ENCODE data around the gene CASQ1.

The CASQ1 gene

DNA sequence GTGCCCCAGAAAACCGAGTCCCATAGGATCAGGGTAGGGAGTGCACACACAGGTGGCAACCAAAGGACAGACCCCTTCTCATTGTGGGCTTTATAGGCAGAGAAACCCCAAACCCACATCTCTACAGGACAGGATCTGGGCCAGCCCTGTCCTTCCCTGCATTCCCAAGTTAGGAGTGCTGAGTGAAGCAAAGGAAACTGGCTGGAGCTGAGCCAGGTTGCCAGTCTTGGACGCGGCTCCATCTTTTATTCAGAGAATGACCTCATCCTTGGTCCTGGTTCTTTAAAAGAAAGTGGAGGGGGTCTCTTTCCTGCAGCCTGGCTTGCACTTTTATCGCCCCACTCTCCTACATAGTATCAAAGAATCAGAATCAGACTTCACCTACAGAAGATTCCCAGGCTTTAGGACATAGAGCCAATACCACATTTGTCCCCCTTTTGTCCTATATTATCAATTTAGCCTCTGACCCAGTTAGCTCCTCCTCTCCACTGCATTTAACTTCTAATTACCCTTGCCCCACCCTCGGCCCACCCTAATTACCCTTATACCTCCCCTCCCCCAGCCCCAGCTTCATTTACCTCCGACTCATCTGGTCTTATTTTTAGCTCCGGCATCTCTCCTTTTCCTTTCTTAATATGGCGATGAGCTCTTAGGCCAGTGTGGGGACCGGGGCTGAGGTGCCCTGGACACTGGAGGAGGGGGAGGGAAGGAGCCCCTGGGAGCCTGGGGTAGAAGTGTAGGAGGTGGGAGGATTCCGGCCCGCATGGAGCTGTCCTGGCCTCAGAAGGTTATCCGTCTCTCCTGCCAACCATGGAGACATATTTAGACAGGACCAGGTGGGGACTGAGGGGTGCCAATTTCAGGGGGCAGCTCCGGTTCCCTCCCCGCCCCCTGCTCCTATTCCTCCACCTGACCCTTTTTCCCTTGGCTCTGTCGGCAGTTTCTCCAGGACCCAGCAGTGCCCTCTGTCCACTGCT lies at the start of gene CASQ1:
Gene CASQ1, plus strand, starts transcription at position 927 of the 977 bp plus-strand sequence. CDS start 177 bp downstream, outside the sequence.
- no peak within 1 kb of the TSS for H3K27ac Mint-ChIP-seq
- H3K4me1 Mint-ChIP-seq (ENCODE audit: low read depth) = no peaks in the 10 kb centered on the region
- H3K4me3 Mint-ChIP-seq = no peak within 1 kb of the TSS
- H3K9me3 Mint-ChIP-seq = no peaks in the 10 kb centered on the region
- peaks cover 8% of the 10 kb centered on the region for H3K27me3 Mint-ChIP-seq (ENCODE audit: low read depth)
- H3K36me3 Mint-ChIP-seq (ENCODE audit: low read depth) = no peaks in the 10 kb centered on the region

DNA sequence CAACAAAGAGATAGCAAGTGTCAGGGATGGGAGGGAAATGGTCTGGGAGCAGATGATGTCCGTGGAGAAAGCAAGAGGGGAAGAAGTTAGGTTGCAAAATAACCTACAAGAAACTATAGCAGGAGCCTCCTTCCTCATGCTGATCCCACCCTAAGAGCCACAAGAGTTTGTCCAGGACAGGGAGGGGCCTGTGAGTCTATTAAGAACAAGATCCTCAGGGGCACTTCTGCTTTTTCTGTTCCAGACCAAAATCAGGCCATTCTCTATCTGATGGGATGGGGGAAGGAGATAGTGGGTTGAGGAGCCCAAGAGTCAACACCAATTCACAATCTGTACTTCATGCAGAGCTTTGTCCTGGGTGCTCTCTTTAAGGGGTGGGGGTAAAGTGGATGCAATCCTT lies 46.7 kb upstream of the CASQ1 start:
- no peaks in the 10 kb centered on the region for H3K36me3 Mint-ChIP-seq (ENCODE audit: low read depth)
- peaks cover 27% of the 10 kb centered on the region for H3K27me3 Mint-ChIP-seq (ENCODE audit: low read depth)
- H3K4me3 Mint-ChIP-seq = no peak overlapping the region
- no peaks in the 10 kb centered on the region for H3K9me3 Mint-ChIP-seq
- H3K4me1 Mint-ChIP-seq (ENCODE audit: low read depth) = no peaks in the 10 kb centered on the region
- H3K27ac Mint-ChIP-seq = no peak overlapping the region

DNA sequence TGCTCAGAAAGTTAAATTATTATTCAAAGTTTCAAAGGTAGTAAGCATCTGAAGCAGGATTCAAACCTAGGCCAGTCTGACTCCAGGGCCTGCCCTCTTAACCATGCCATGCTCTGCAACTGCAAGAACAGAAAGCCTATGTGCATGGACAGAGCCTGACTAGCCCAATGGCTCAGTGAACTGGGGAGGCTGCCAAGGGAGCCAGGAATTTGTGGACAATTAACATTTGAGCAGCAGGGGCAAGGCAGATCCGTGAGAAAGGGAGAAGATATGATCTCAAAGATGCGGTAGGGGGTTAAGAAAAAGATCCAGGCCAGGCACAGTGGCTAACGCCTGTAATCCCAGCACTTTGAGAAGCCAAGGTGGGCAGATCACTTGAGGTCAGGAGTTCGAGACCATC lies 45.5 kb upstream of the CASQ1 start:
- no peak overlapping the region for H3K4me3 Mint-ChIP-seq
- no peaks in the 10 kb centered on the region for H3K9me3 Mint-ChIP-seq
- H3K36me3 Mint-ChIP-seq (ENCODE audit: low read depth) = no peaks in the 10 kb centered on the region
- no peaks in the 10 kb centered on the region for H3K4me1 Mint-ChIP-seq (ENCODE audit: low read depth)
- no peak overlapping the region for H3K27ac Mint-ChIP-seq
- H3K27me3 Mint-ChIP-seq (ENCODE audit: low read depth) = peaks cover 32% of the 10 kb centered on the region

DNA sequence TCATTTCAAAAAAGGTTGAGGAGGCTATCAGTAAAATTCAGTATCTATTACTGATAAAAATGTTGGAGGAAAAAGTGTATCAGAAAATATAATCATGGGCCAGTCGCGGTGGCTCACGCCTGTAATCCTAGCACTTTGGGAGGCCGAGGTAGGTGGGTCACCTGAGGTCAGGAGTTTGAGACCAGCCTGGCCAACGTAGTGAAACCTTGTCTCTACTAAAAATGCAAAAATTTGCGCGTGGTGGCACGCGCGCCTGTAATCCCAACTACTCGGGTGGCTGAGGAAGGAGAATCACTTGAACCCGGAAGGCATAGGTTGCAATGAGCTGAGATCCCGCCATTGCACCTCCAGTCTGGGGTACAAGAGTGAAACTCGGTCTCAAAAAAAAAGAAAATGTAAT lies 44.3 kb upstream of the CASQ1 start:
- Mint-ChIP-seq H3K4me3 (no peak overlapping the region), H3K4me1 (ENCODE audit: low read depth) (no peaks in the 10 kb centered on the region), H3K36me3 (ENCODE audit: low read depth) (no peaks in the 10 kb centered on the region), H3K27me3 (ENCODE audit: low read depth) (peaks cover 32% of the 10 kb centered on the region), H3K9me3 (no peaks in the 10 kb centered on the region), H3K27ac (no peak overlapping the region)

DNA sequence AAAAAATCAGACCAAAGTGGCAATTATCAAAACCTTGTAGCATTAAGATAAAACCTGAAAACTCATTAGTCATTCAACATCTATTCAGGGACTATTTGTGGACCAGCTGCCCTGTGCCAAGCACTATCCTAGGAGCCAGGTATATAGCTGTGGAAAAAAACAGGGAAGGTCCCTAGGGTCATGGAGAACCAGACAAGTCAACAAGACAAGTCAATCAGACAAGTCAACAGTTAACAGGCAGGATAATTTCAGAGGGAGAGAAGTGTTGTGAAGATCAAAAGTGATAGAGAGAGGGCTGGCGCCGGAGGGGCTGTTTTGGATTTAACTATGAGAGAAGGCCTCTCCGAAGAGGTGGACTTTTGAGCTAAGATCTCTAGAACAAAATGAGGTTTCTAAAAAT lies 42.3 kb upstream of the CASQ1 start:
- H3K4me1 Mint-ChIP-seq (ENCODE audit: low read depth) = no peaks in the 10 kb centered on the region
- no peaks in the 10 kb centered on the region for H3K9me3 Mint-ChIP-seq
- no peaks in the 10 kb centered on the region for H3K36me3 Mint-ChIP-seq (ENCODE audit: low read depth)
- peaks cover 28% of the 10 kb centered on the region for H3K27me3 Mint-ChIP-seq (ENCODE audit: low read depth)
- no peak overlapping the region for H3K4me3 Mint-ChIP-seq
- no peak overlapping the region for H3K27ac Mint-ChIP-seq

DNA sequence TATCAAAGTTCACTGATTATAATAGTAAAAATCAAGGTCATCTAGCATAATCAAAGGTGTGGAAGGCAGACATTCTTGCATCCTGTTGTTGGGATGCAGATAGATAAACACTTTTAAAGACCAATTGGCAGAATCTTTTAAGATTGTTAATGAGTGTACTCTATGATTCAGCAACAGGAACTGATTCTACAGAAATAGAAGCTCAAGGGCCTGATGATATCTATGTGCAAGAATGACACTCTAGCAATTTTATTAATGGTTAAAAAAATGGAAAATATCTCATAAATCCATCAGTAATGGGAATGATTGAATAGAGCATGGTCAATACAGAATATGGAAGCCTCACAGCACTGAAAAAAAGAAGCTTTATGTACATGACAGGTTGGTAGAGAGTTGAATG lies 41.1 kb upstream of the CASQ1 start:
- Mint-ChIP-seq H3K27me3 (ENCODE audit: low read depth) (peaks cover 21% of the 10 kb centered on the region), H3K4me1 (ENCODE audit: low read depth) (no peaks in the 10 kb centered on the region)

DNA sequence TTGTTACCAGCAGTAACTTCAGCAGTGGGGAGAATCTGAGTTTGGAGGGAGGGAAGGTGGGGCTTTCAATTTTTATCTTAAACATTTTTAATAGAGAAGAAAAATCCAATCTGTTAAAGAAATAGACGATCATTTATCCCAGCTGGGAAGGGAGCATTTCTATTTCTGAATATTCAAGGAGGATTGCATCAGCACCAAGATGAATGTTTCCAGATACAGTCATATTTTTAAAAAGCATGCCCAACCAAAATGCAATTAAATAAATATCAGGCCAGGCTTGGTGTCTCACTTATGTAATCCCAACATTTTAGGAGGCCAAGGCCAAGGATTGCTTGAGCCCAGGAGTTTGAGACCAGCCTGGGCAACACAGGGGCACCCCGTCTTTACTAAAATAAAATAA lies 40.7 kb upstream of the CASQ1 start:
- no peaks in the 10 kb centered on the region for H3K9me3 Mint-ChIP-seq
- H3K27me3 Mint-ChIP-seq (ENCODE audit: low read depth) = peaks cover 17% of the 10 kb centered on the region
- no peaks in the 10 kb centered on the region for H3K4me1 Mint-ChIP-seq (ENCODE audit: low read depth)
- no peaks in the 10 kb centered on the region for H3K36me3 Mint-ChIP-seq (ENCODE audit: low read depth)
- no peak overlapping the region for H3K4me3 Mint-ChIP-seq
- H3K27ac Mint-ChIP-seq = no peak overlapping the region

More for the DNA sequence above, 41.1 kb upstream of the CASQ1 start:
- Mint-ChIP-seq H3K27ac (no peak overlapping the region), H3K4me3 (no peak overlapping the region), H3K9me3 (no peaks in the 10 kb centered on the region), H3K36me3 (ENCODE audit: low read depth) (no peaks in the 10 kb centered on the region)

DNA sequence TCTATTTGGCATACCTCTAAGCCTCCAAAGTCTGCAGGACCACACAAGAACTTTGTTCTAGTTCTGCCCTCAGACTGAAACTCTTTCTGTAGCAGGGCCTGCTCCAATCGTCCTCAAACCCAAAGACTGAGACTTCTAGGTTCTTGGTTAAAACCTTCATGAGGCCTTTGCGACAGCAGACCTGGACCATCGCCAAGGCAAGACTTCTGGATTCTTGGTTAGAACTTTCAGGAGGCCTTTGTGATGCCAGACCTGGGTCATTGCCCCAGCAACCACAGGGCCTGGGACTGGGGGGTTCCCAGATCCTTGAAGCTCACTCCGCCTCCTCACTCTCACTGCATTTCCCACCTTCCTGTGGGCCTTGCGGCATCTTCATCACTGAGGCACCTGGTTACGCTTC lies 39.1 kb upstream of the CASQ1 start, which contains the start of gene ATP1A4:
Gene ATP1A4, plus strand, starts transcription at position 301 of the 400 bp plus-strand sequence. CDS start 438 bp downstream, outside the sequence.
- no peaks in the 10 kb centered on the region for H3K36me3 Mint-ChIP-seq (ENCODE audit: low read depth)
- H3K4me1 Mint-ChIP-seq (ENCODE audit: low read depth) = no peaks in the 10 kb centered on the region
- H3K27me3 Mint-ChIP-seq (ENCODE audit: low read depth) = peaks cover 17% of the 10 kb centered on the region
- H3K27ac Mint-ChIP-seq = no peak within 1 kb of the TSS
- H3K9me3 Mint-ChIP-seq = no peaks in the 10 kb centered on the region
- H3K4me3 Mint-ChIP-seq = no peak within 1 kb of the TSS

DNA sequence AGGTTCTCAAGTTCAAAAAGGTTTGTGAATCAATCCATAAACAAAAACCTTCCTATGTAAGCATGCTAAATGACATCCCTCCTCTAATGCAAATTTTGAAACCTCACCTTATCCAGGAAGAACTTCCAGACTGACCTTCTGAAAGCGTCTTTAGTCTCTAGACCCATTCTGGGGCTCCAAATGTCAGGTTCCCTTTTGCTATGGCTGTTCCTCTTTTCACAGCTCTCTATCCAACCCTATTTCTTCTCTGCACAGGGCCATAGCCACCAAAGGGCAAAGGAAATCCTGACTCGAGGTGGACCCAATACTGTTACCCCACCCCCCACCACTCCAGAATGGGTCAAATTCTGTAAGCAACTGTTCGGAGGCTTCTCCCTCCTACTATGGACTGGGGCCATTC lies 35.6 kb upstream of the CASQ1 start:
- Mint-ChIP-seq H3K4me1 (ENCODE audit: low read depth) (no peaks in the 10 kb centered on the region), H3K36me3 (ENCODE audit: low read depth) (no peaks in the 10 kb centered on the region), H3K27ac (no peak overlapping the region), H3K4me3 (no peak overlapping the region), H3K27me3 (ENCODE audit: low read depth) (peaks cover 26% of the 10 kb centered on the region), H3K9me3 (no peaks in the 10 kb centered on the region)

DNA sequence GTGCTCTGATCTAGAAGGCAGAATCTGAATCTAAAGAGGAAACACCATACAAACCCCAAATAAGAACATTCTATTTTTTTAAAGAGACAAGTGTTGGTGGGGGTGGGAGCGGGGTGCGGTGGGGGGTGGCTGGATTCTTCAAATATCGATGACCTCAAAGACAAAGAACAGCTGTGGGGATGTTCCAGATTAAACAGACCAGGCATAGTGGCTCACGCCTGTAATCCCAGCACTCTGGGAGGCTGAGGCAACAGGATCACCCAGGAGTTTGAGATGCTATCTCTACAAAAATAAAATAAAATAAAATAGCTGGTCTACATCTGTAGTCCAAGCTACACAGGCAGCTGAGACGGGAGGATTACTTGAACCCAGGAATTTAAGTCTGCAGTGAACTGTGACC lies 34.0 kb upstream of the CASQ1 start:
- no peak overlapping the region for H3K27ac Mint-ChIP-seq
- H3K4me1 Mint-ChIP-seq (ENCODE audit: low read depth) = no peaks in the 10 kb centered on the region
- no peaks in the 10 kb centered on the region for H3K9me3 Mint-ChIP-seq
- peaks cover 29% of the 10 kb centered on the region for H3K27me3 Mint-ChIP-seq (ENCODE audit: low read depth)
- H3K4me3 Mint-ChIP-seq = no peak overlapping the region
- H3K36me3 Mint-ChIP-seq (ENCODE audit: low read depth) = no peaks in the 10 kb centered on the region

DNA sequence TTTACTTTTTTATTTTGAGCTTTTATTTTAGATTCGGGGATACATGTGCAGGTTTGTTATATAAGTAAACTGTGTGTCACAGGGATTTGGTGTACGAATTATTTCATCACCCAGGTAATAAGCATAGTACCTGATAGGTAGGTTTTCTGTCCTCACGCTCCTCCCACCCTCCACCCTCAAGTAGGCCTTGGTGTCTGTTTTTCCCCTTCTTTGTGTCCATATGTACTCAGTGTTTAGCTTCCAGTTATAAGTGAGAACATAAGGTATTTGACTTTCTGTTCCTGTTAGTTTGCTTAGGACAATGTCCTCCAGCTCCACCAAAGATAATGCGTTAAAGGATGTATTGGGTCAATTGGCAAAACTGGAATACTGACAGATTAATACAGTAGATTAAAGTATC lies 33.2 kb upstream of the CASQ1 start:
- H3K36me3 Mint-ChIP-seq (ENCODE audit: low read depth) = no peaks in the 10 kb centered on the region
- H3K27me3 Mint-ChIP-seq (ENCODE audit: low read depth) = peaks cover 35% of the 10 kb centered on the region
- no peaks in the 10 kb centered on the region for H3K4me1 Mint-ChIP-seq (ENCODE audit: low read depth)
- no peak overlapping the region for H3K4me3 Mint-ChIP-seq
- H3K27ac Mint-ChIP-seq = no peak overlapping the region
- H3K9me3 Mint-ChIP-seq = no peaks in the 10 kb centered on the region

DNA sequence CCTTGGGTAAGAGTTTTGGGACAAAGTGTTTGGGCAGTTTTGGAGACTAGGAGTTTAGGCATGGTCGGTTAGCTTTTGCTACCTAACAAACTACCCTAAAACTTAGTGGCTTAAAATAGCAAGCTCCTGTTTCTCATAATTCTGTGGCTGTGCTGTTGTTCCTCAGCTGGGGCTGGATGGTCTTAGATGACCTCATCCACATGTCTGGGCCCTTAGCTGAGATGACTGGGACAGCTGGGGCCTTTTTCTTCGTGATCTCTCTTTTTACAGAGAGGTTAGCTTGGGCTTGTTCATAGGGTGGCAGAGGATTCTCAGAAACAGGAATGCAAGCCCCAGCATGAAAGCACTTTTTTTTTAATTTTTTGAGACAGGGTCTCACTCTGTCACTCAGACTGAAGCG lies 32.3 kb upstream of the CASQ1 start:
- Mint-ChIP-seq H3K4me1 (ENCODE audit: low read depth) (no peaks in the 10 kb centered on the region), H3K36me3 (ENCODE audit: low read depth) (no peaks in the 10 kb centered on the region), H3K27ac (no peak overlapping the region), H3K27me3 (ENCODE audit: low read depth) (peaks cover 35% of the 10 kb centered on the region), H3K4me3 (no peak overlapping the region), H3K9me3 (no peaks in the 10 kb centered on the region)

DNA sequence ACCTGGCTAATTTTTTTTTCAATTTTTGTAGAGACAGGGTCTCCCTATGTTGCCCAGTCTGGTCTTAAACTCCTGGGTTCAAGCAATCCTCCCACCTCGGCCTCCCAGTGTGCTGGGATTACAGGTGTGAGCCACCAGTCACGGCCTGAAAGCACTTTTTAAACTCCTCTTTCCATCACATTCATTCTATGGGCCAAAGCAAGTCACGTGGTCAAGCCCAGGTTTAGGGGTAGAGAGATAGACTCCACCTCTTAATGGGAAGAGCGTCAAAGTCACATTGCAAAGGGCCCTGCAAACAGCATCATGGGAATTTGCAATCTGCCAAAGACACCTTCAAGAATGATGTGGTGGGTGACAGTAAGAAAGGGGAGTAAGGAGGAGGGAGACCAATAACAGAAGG lies 31.8 kb upstream of the CASQ1 start:
- Mint-ChIP-seq H3K4me3 (no peak overlapping the region), H3K4me1 (ENCODE audit: low read depth) (no peaks in the 10 kb centered on the region), H3K9me3 (no peaks in the 10 kb centered on the region), H3K27ac (no peak overlapping the region), H3K27me3 (ENCODE audit: low read depth) (peaks cover 35% of the 10 kb centered on the region), H3K36me3 (ENCODE audit: low read depth) (no peaks in the 10 kb centered on the region)

DNA sequence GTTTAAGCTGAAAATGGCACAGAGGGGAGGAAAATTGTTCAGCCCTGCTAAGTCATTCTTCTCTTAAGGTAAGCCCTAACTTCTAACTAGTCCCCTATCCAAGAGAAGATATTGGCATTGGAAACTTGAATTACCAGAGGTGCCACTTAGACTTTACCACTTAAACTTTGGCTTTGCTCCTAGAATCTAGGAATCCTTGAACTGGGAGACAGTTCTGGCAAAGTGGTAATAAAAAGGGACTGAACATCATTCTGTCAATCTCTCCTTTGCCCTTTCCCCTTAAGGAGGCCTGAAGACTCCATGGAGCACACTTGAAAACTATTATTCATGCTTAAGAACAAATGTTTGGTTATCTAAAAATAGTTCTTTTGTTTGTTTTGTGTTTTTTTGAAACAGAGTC lies 30.5 kb upstream of the CASQ1 start:
- Mint-ChIP-seq H3K4me3 (no peak overlapping the region), H3K9me3 (no peaks in the 10 kb centered on the region), H3K36me3 (ENCODE audit: low read depth) (no peaks in the 10 kb centered on the region), H3K27me3 (ENCODE audit: low read depth) (peaks cover 44% of the 10 kb centered on the region), H3K27ac (no peak overlapping the region), H3K4me1 (ENCODE audit: low read depth) (no peaks in the 10 kb centered on the region)

DNA sequence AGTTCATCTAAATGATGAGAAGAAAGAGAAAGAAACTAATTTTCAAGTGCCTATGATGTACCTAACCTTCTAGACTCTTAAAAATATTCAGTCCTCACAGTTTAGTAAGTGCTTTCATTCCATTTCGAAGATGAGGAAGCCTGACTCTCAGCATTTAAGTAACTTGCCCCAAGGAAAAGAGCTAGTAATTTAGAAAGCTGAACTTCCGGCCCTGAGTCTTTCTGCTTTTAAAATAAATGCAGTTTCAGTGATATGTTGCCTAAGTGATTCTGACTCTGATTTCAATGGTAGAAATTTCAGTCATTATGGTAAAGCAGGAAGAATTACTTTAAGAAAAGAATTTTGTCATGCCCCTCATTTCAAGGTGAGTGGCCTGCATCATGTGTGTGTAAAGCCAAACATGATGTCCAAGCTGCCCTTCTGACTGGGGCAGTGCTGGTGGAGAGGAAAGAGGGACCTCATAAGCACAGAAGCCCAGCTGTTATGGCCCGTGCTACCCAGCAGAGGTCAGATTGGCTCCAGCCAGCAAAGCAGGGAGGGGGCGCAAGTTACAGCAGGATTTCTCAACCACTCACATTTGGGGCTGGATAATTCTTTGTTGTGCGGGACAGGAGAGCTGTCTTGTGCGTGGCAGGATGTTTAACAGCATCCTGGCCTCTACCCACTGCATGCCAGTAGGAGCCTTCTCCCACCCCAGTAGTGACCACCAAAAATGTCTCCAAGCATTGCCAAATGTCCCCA lies 28.2 kb upstream of the CASQ1 start:
- Mint-ChIP-seq H3K36me3 (ENCODE audit: low read depth) (no peaks in the 10 kb centered on the region), H3K4me1 (ENCODE audit: low read depth) (no peaks in the 10 kb centered on the region), H3K4me3 (no peak overlapping the region), H3K27me3 (ENCODE audit: low read depth) (peaks cover 48% of the 10 kb centered on the region), H3K9me3 (no peaks in the 10 kb centered on the region), H3K27ac (no peak overlapping the region)
